ENCODE measurements around the gene LRRC10B.

- TF ChIP-seq CTCF (IDR thresholded peaks at IDR 0.05; ENCODE audit: insufficient read depth, low read length) (no peak), SPI1 (IDR thresholded peaks at IDR 0.05; ENCODE audit: borderline replicate concordance, low read depth) (no peak), REST (IDR thresholded peaks at IDR 0.05; ENCODE audit: insufficient replicate concordance, low read depth) (no peak), GABPA (IDR thresholded peaks at IDR 0.05; ENCODE audit: low read depth) (no peak), POLR2AphosphoS5 (IDR thresholded peaks at IDR 0.05; ENCODE audit: low read depth) (no peak)
Observed at GRCh38 chr11:61510974-61511373, 2.4 kb downstream of the LRRC10B start.
